Measurements from ENCODE around the gene ELAVL1. TPM values are rescaled to one million over a fixed set of nuclear protein-coding genes. Genes with fewer than 3 reads are reported as not detected.

Gene ELAVL1
- total and polyA plus RNA-seq, 2 of the 13 experiments (the other 11 are each of a cell fraction or from before 2014, with no cell fraction given): 27.9 to 38.4 TPM

GRCh38 chr19:7976461-7976860, 29.0 kb downstream of the ELAVL1 start:
- Histone ChIP-seq H3K4me2 (ENCODE audit: low read depth, low read length) (no peak overlapping the region), H4K20me1 (ENCODE audit: insufficient read depth, low read length) (no peaks in the 10 kb centered on the region), H3K4me1 (ENCODE audit: insufficient read depth, low read length) (no peaks in the 10 kb centered on the region), H3K4me3 (replicated peaks in 1 of 3; ENCODE audit: insufficient read depth in 1 of 3, low read depth in 2 of 3, low read length in 3 of 3) (no peak overlapping the region), H3K36me3 (replicated peaks in 1 of 2; ENCODE audit: control insufficient read depth in 1 of 2, insufficient read depth in 2 of 2, low read length in 2 of 2) (peaks cover 40 to 86% of the 10 kb centered on the region in 2 experiments; a peak in 4 of 5 replicates), H3K9me3 (ENCODE audit: low read length) (no peaks in the 10 kb centered on the region), H3K27ac (ENCODE audit: extremely low read length, insufficient read depth, low read length) (no peak overlapping the region), H3K9ac (ENCODE audit: insufficient read depth, low read depth, low read length) (no peak overlapping the region), H3K27me3 (ENCODE audit: control insufficient read depth in 1 of 2, insufficient read depth in 2 of 2, low read length in 2 of 2) (no peaks in the 10 kb centered on the region), H2AFZ (ENCODE audit: low read length) (no peak overlapping the region), H3K79me2 (ENCODE audit: insufficient read depth, low read length) (peaks cover 2% of the 10 kb centered on the region)
- no peak for TF ChIP-seq PHF20 (CRISPR knock-in tag; IDR thresholded peaks at IDR 0.05)
- TF ChIP-seq ZNF17 (CRISPR knock-in tag; IDR thresholded peaks at IDR 0.05): no peak
- TF ChIP-seq ZNF569 (CRISPR knock-in tag; IDR thresholded peaks at IDR 0.05; ENCODE audit: borderline replicate concordance): no peak
- 100% methylated on average over 3 of the region's 4 CpGs for WGBS (ENCODE audit: low lambda C conversion rate)
- no peak for ATAC-seq
- no peak for FAIRE-seq
- POLR2A ChIA-PET: interaction anchor here (1.7 kb wide), 1 partner anchor 26 kb away, joined by 4 read pairs; no protein-coding TSS in a partner anchor
- BruUV-seq (replicated peaks): no TSS peak
- CTCF ChIA-PET (ENCODE audit: low intra/inter-chr PET ratio, low total read pairs): no interaction called here
- no peak for DNase-seq (ENCODE audit: low spot score)
- in situ Hi-C loops (cut with HindIII; ENCODE audit: extremely low pct_ligation_motif_present, low pct_unique_long_range_greater_than_20kb): no loop called here
- intact Hi-C loops (cut with micrococcal nuclease; ENCODE audit: unreplicated experiment): no loop called here

GRCh38 chr19:7975037-7975436, 30.4 kb downstream of the ELAVL1 start:
- DNase-seq (ENCODE audit: low spot score) (no peak), FAIRE-seq (no peak), ATAC-seq (no peak)
- no peak overlapping the region for H3K9ac ChIP-seq (ENCODE audit: insufficient read depth, low read depth, low read length)
- H3K27me3 ChIP-seq (ENCODE audit: control insufficient read depth in 1 of 2, insufficient read depth in 2 of 2, low read length in 2 of 2): no peaks in the 10 kb centered on the region
- no peaks in the 10 kb centered on the region for H3K4me1 ChIP-seq (ENCODE audit: insufficient read depth, low read length)
- in situ Hi-C loops (cut with HindIII; ENCODE audit: extremely low pct_ligation_motif_present, low pct_unique_long_range_greater_than_20kb) (no loop called here), intact Hi-C loops (cut with micrococcal nuclease; ENCODE audit: unreplicated experiment) (no loop called here)
- H4K20me1 ChIP-seq (ENCODE audit: insufficient read depth, low read length): peaks cover 3% of the 10 kb centered on the region; the same call in 1 of the 2 replicates
- H3K4me3 ChIP-seq (replicated peaks in 1 of 3; ENCODE audit: insufficient read depth in 1 of 3, low read depth in 2 of 3, low read length in 3 of 3): no peak overlapping the region
- H2AFZ ChIP-seq (ENCODE audit: low read length): no peak overlapping the region
- 100% methylated on average over 2 of the region's 7 CpGs for WGBS (ENCODE audit: low lambda C conversion rate)
- BruUV-seq (replicated peaks): no TSS peak
- H3K36me3 ChIP-seq (replicated peaks in 1 of 2; ENCODE audit: control insufficient read depth in 1 of 2, insufficient read depth in 2 of 2, low read length in 2 of 2): peaks cover 32 to 74% of the 10 kb centered on the region in 2 experiments; a peak in 4 of 5 replicates
- ChIA-PET POLR2A (interaction anchor here (1.7 to 1.8 kb wide), 2 partner anchors 27 to 32 kb away, joined by 4 to 5 read pairs; partner anchors contain the start of gene TIMM44), CTCF (ENCODE audit: low intra/inter-chr PET ratio, low total read pairs) (no interaction called here)
- no peak overlapping the region for H3K4me2 ChIP-seq (ENCODE audit: low read depth, low read length)
- no peaks in the 10 kb centered on the region for H3K9me3 ChIP-seq (ENCODE audit: low read length)
- no peak overlapping the region for H3K27ac ChIP-seq (ENCODE audit: extremely low read length, insufficient read depth, low read length)
- peaks cover 2% of the 10 kb centered on the region for H3K79me2 ChIP-seq (ENCODE audit: insufficient read depth, low read length)
- TF ChIP-seq ASH2L (IDR thresholded peaks at IDR 0.05; ENCODE audit: insufficient read length, low read depth, low read length): no peak
- no peak for TF ChIP-seq HIVEP1 (CRISPR knock-in tag; IDR thresholded peaks at IDR 0.05)
- no peak for TF ChIP-seq ELF1 (CRISPR knock-in tag; IDR thresholded peaks at IDR 0.05)
- no peak for TF ChIP-seq REXO4 (CRISPR knock-in tag; IDR thresholded peaks at IDR 0.05; ENCODE audit: borderline replicate concordance)
- no peak for TF ChIP-seq BRCA1 (CRISPR knock-in tag; IDR thresholded peaks at IDR 0.05)
- no peak for TF ChIP-seq TRIM22 (IDR thresholded peaks at IDR 0.05)
- TF ChIP-seq ARNTL (CRISPR knock-in tag; IDR thresholded peaks at IDR 0.05): no peak
- TF ChIP-seq SIX4 (CRISPR knock-in tag; IDR thresholded peaks at IDR 0.05): no peak
- no peak for TF ChIP-seq SALL2 (CRISPR knock-in tag; IDR thresholded peaks at IDR 0.05)
- no peak for TF ChIP-seq ZNF746 (CRISPR knock-in tag; IDR thresholded peaks at IDR 0.05)
- no peak for TF ChIP-seq RARA (CRISPR knock-in tag; IDR thresholded peaks at IDR 0.05)
- TF ChIP-seq YY1 (IDR thresholded peaks at IDR 0.05; ENCODE audit: insufficient read depth, insufficient replicate concordance, low read depth, low read length): no peak
- no peak for TF ChIP-seq ATF7 (IDR thresholded peaks at IDR 0.05)
- TF ChIP-seq ATF7 (CRISPR knock-in tag; IDR thresholded peaks at IDR 0.05): no peak
- TF ChIP-seq HNRNPLL (IDR thresholded peaks at IDR 0.05; ENCODE audit: low read depth, low read length, poor library complexity, severe bottlenecking): no peak
- TF ChIP-seq NFE2L1 (CRISPR knock-in tag; IDR thresholded peaks at IDR 0.05; ENCODE audit: borderline replicate concordance): no peak
- no peak for TF ChIP-seq THYN1 (CRISPR knock-in tag; IDR thresholded peaks at IDR 0.05; ENCODE audit: borderline replicate concordance, low read depth)
- no peak for TF ChIP-seq ATRX (CRISPR knock-in tag; IDR thresholded peaks at IDR 0.05; ENCODE audit: borderline replicate concordance)
